Measurements from ENCODE around the gene TKT.
"Not testable (repeated sequence)": the region's sequence is repeated elsewhere in the genome, so short reads cannot be mapped to it uniquely, and the experiment has no call there.

Gene TKT

DNA sequence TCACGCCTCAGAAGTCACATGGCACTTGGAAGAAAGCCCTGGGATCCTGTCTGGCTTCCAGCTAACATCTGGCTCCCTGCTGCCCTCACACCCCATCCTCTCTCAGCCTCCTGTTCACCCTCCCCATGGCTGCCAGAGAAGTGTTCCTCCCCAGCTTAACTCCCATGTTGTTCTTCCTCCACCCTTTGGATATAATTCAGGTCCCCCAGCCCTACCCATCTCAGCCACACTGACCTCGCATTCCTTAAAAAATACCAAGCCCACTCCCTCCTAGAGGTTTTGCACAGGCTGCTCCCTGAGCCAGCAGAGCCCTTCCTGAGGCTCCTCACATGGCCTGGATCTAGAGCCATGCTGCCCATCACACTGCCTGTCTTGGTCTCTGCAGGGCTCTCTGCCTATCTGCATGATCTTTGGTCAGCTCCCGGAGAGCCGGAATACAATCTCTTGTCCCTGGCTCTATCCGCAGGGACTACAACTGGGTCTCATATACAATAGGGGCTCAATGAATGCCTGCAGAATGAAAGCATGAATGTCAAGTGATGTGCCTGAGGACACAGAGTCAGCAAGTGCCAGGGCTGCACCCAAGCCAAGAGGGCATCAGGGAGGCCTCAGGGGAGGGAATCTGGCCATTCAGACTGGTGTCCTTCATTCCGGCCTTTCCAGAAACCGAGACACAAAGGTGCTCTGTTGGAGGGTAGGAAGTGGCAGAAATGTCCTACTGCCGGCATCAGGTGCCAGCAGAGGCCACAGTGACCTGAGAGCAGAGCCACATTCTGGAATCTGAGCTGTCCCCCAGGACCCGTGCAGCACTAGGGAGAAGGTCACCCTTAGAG is 3.8 kb upstream of the TKT start:
- no peak for DNase-seq (ENCODE audit: low spot score)

- DNase-seq (ENCODE audit: low spot score), result no peak
Measured at GRCh38 chr3:53258600-53259426, 3.0 kb upstream of the TKT start.

- DNase-seq (ENCODE audit: low spot score), result no peak
Measured at GRCh38 chr3:53257465-53257864, 1.6 kb upstream of the TKT start.

DNA sequence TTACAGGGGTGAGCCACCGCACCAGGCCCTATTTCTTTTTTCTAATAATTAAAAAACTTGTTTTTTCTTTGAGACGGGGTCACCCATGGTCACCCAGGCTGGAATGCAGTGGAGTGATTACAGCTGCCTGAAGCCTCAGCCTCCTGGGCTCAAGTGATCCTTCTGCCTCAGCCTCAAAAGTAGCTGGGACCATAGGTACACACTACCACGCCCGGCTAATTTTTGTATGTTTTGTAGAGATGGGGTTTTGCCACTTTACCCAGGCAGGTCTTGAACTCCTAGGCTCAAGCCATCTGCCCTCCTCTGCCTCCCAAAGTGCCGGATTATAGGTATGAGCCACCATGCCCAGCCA is 858 bp upstream of the TKT start:
- DNase-seq (ENCODE audit: low spot score), result no peak

GRCh38 chr3:53255423-53255774 is 423 bp downstream of the TKT start:
- peak; percentile 50 for DNase-seq (ENCODE audit: low spot score)

DNA sequence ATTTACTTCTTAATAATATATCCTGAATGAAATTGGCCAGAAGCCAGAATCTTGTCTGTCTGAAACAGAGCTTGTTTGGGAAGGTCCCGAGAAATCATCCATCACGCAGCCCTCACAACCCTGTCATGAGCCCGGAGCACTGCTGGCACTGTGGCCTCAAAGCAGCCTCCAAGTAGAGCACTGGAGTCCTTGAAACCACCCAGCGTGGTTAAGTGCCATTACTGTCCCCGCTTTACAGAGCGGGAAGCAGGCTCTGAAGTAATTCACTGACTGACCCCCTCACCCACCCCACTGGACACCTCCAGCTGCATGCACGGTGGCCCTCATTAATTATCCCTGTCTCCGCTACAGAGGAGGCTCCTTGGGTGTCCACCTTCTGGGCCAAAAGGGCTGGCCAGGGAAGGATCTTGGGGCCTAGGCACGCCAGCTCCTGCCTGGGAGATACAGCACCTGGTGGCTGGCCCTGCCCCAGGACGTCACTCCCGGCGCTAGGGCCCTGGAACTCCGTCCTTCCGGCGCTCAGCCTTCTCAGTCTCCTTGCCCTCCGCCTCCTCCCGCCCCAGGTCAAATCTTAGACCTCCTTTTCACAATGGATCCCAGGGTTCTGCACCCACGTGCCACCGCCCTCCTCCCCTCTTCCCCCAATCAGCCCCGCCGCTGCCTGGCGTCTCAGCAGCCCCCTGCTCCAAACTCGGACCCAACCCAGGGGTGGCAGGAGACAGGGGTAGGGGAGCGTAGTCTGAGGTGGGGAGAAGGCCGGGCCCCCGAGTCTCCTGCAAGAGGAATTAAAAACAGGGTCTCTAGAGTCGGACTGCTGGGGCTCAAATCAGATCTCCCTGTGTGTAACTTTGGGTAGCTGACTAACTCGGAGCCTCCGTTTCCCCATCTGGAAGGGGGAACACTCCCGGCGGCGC is 1.1 kb downstream of the TKT start:
- DNase-seq (ENCODE audit: low spot score), result peak; percentile 74

- no peak for DNase-seq (ENCODE audit: low spot score)
Measured at GRCh38 chr3:53253707-53254508, 1.9 kb downstream of the TKT start.

- DNase-seq (ENCODE audit: low spot score), result not testable (repeated sequence)
Measured at GRCh38 chr3:53252947-53253322, 2.9 kb downstream of the TKT start.

- no peak for DNase-seq (ENCODE audit: low spot score)
Measured at GRCh38 chr3:53252096-53252946, 3.5 kb downstream of the TKT start.

DNA sequence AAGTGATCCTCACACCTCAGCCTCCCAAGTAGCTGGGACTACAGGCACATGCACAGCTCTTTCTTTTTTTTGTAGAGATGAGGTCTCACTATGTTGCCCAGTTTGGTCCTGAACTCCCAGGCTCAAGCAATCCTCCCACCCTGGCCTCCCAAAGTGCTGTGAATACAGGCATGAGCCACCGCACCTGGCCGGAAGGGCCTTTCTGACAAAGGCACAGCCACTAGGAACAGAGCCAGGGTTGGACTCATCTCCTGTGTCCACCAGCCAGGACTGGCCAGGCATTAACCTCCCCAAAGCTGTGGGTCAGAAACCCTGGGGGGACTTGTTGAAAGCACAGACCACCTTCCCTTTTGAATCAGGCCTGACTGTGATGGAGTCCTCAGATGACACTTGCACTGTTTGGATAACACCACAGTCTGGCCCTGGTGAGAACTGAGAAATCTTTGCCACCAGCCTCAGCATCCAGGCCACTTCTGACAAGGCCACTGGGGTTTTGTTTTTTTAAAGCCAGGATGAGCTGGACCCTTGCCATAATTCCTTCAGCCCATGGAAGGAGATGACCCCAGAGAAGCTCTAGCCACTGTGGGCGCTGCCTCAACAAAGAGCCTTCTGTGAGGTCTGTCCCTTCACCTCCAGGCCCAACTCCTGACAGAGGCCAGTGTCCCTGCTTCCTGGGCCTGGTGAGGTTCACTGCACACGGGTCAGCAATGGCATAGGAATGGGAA is 4.8 kb downstream of the TKT start:
- no peak for DNase-seq (ENCODE audit: low spot score)

DNA sequence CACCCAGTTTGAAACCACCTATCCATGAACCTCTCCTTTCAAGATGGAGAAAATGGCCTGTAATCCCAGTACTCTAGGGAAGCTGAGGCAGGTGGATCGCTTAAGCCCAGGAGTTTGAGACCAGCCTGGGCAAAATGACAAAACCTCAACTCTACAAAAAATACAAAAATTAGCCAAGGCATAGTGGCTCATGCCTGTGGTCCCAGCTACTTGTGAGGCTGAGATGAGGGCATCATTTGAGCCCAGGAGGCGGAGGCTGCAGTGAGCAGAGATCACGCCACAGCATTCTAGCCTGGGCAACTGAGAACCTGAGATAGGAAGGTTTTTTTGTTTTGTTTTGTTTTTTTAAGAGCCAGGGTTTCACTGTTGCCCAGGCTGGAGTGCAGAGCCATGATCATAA is 5.4 kb downstream of the TKT start:
- DNase-seq (ENCODE audit: low spot score), result no peak

DNA sequence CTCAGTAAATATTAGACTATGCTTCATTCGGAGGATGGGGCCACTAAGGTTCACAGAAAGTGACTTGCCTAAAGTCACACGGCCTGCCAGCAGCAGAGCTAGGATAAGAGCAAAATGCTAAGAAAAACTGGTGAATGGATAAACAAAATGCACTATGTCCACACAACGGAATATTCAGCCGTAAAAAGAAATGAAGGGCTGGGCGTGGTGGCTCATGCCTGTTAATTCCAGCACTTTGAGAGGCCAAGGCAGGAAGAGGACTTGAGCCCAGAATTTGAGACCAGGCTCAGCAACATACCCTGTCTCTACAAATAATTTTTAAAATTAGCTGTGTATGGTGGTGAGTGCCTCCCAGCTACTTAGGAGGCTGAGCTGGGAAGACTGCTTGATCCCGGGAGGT is 7.7 kb downstream of the TKT start:
- DNase-seq (ENCODE audit: low spot score), result no peak

DNA sequence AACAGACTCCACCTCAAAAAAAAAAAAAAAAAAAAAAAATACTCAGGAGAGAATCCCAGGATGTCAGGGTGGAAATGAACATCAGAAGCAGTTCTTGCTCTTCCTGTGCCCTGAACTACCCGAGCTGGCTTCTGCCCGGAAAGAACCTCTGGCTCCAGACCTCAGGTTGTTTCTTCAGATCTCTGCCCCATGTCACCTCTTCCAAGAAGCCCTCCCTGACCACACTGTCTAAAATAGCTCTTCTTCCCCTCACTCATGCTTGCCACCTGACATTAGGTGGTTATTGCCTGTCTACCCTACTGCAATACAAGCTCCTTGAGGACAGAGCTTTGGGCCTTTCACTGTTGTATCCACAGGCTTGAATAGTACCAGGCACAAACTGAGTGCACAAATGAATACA is 8.2 kb downstream of the TKT start:
- no peak for DNase-seq (ENCODE audit: low spot score)

DNA sequence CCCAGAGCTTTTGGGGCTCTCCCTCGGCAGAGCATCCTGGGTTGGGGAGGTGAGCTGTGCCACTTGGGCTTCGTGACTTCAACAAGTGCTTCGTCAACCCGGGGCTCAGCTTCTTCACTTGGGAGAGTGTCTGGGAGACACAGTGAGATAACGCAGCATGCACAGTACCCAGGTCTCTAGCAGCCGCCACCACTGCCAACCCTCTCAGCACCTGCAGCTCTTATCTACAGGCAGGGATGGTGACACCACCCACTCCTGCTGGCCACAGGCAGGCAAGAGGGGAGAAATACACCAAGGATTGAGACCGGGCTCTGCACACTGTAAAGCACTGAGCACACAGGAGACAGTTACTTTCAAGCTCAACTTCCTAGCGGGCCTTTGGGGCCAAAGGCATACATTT is 11.6 kb downstream of the TKT start:
- no peak for DNase-seq (ENCODE audit: low spot score)

DNA sequence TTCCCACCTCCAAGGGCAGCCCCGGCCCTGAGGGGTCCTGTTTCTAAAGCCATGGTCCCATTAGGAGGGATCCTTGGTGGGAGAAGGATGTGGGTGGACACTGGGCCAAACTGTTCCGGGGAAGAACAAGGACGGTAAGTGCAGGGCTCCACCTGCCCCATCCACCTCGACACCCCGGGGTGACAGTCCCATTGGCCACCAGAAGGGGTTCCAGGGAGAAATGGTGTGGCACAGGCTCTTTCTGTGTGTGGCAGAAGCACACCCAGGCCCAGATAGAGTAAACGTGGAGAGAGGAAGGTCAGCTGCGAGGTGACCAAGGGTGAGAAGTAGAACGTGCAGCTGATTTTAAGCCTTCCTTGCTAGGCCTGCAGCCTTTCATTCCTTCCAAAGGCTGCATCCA is 12.0 kb downstream of the TKT start:
- no peak for DNase-seq (ENCODE audit: low spot score)

- DNase-seq (ENCODE audit: low spot score), result peak; percentile 46
Measured at GRCh38 chr3:53243165-53243564, 12.7 kb downstream of the TKT start.

GRCh38 chr3:53242642-53243041 is 13.2 kb downstream of the TKT start:
- no peak for DNase-seq (ENCODE audit: low spot score)

DNA sequence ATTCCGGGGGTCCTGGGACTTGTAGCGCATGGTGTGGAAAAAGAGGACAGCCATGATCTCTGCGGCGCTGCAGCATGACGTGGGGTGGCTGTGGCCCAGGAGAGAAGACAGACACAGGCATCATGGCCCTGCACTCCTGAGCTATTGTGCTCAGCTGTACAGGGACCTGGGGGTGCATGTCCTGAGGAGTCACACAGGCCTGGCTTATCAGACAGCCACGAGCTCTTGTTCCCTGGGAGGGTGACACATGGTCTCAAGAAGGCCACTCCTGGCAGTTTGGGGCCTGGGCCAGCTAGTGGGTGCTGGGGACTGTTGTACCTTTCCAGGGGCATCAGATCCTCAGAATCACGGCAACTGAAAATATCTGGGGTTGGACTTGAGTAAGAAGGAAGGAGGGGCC is 13.7 kb downstream of the TKT start:
- DNase-seq (ENCODE audit: low spot score), result no peak

DNA sequence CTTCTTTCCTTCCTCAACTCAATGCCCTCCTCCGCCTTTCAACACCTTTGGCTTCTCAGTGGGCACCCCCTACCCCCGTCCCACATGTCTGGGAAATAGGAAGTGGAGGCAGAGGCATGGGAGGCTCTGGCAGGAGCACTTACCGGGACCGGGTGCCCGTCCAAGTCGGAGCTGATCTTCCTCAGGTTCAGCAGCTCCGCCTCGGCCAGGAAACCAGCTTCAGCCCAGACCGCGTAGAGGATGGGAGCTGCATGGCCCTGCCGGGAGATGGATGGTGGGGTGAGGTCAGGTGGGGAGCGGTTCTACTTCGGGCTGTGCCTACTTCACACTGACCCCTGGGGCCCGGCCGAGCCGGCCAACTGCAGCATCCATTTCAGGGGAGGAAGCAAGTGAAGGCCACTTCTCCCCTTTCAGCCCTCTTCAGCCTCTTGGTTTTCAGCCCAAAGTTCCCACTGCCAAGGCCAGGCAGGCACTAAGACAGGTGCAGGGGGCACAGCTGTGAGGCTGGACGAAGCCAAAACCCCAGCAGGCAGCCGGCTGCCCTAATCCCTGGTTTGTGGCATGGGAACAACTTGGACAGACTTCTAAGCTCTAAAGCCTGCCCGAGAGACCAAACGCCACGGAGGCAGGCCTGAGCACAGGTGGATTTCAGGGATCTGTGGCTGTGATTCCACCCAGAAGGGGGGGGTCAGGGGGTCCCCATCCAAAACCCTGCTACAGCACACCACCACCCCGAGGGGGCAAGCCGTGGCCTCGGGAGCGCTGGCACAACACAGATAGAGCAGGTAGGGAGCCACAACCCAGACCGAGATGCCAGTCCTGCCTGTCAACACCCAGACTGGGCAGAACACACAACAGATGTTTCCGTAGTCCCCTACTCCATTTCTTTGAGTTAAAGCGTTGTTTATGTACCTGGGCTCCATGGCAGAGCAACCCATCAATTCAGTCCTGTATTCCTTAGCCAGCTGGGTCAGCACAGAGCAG is 14.5 kb downstream of the TKT start:
- no peak for DNase-seq (ENCODE audit: low spot score)

All from hepatic stellate cell (primary cell).